ENCODE measurements around the gene PPP1R9B.

Gene PPP1R9B

GRCh38 chr17:50150354-50151040, at the start of gene PPP1R9B:
Gene PPP1R9B (minus strand): TSS chr17:50150677. CDS start chr17:50150513, 164 bp downstream.
- peaks cover 4% of the 10 kb centered on the region for H3K27me3 Mint-ChIP-seq (ENCODE audit: low read depth)
- peaks cover 41% of the 10 kb centered on the region for H3K4me1 Mint-ChIP-seq
- H3K36me3 Mint-ChIP-seq (ENCODE audit: low read depth) = peaks cover 7% of the 10 kb centered on the region
- peak within 1 kb of the TSS; percentile 92 to 99 (median 94) for H3K4me3 Mint-ChIP-seq
- peak within 1 kb of the TSS; percentile 96 to 99 (median 99) for H3K27ac Mint-ChIP-seq
- no peak for TF ChIP-seq CTCF (IDR thresholded peaks at IDR 0.05; ENCODE audit: unreplicated experiment in 3 of 3)
- no peaks in the 10 kb centered on the region for H3K9me3 Mint-ChIP-seq

- H3K27ac Mint-ChIP-seq = peak overlapping the region; percentile 91 to 100 (median 99)
- peaks cover 39% of the 10 kb centered on the region for H3K36me3 Mint-ChIP-seq (ENCODE audit: low read depth)
- H3K9me3 Mint-ChIP-seq = no peaks in the 10 kb centered on the region
- peaks cover 81% of the 10 kb centered on the region for H3K4me1 Mint-ChIP-seq
- peaks cover 33% of the 10 kb centered on the region for H3K27me3 Mint-ChIP-seq (ENCODE audit: low read depth)
- no peak for TF ChIP-seq CTCF (IDR thresholded peaks at IDR 0.05; ENCODE audit: unreplicated experiment in 3 of 3)
- peak overlapping the region; percentile 85 to 97 (median 97) for H3K4me3 Mint-ChIP-seq
Observed at GRCh38 chr17:50199803-50200456, 49.5 kb upstream of the PPP1R9B start.

GRCh38 chr17:50199211-50199802, 48.8 kb upstream of the PPP1R9B start:
- peaks cover 33% of the 10 kb centered on the region for H3K27me3 Mint-ChIP-seq (ENCODE audit: low read depth)
- peak overlapping the region; percentile 91 to 100 (median 96) for H3K27ac Mint-ChIP-seq
- TF ChIP-seq CTCF (IDR thresholded peaks at IDR 0.05; ENCODE audit: unreplicated experiment in 3 of 3) = no peak
- peaks cover 41% of the 10 kb centered on the region for H3K36me3 Mint-ChIP-seq (ENCODE audit: low read depth)
- H3K9me3 Mint-ChIP-seq = no peaks in the 10 kb centered on the region
- H3K4me3 Mint-ChIP-seq = peak overlapping the region; percentile 85 to 97 (median 97)
- peaks cover 76% of the 10 kb centered on the region for H3K4me1 Mint-ChIP-seq

GRCh38 chr17:50198026-50198669, 47.7 kb upstream of the PPP1R9B start:
- peaks cover 33% of the 10 kb centered on the region for H3K27me3 Mint-ChIP-seq (ENCODE audit: low read depth)
- H3K4me1 Mint-ChIP-seq = peaks cover 71% of the 10 kb centered on the region
- H3K36me3 Mint-ChIP-seq (ENCODE audit: low read depth) = peaks cover 52% of the 10 kb centered on the region
- TF ChIP-seq CTCF (IDR thresholded peaks at IDR 0.05; ENCODE audit: unreplicated experiment in 3 of 3) = peak; percentile 43 to 66 (median 56)
- H3K9me3 Mint-ChIP-seq = no peaks in the 10 kb centered on the region
- H3K4me3 Mint-ChIP-seq = peak overlapping the region; percentile 80 to 89 (median 86)
- H3K27ac Mint-ChIP-seq = peak overlapping the region; percentile 79 to 96 (median 86)

GRCh38 chr17:50196826-50197225, 46.3 kb upstream of the PPP1R9B start:
- Mint-ChIP-seq H3K36me3 (ENCODE audit: low read depth) (peaks cover 56% of the 10 kb centered on the region), H3K4me1 (peaks cover 66% of the 10 kb centered on the region), H3K4me3 (peak overlapping the region in 2 of 3 experiments; percentile 86 to 89), H3K27ac (peak overlapping the region in 2 of 3 experiments; percentile 86 to 96), H3K9me3 (no peaks in the 10 kb centered on the region), H3K27me3 (ENCODE audit: low read depth) (peaks cover 26% of the 10 kb centered on the region)
- no peak for TF ChIP-seq CTCF (IDR thresholded peaks at IDR 0.05; ENCODE audit: unreplicated experiment in 3 of 3)

Measured in nephron (organoid).